ENCODE measurements around the gene MAPKBP1.

GRCh38 chr15:41852736-41853590 lies 78.7 kb downstream of the MAPKBP1 start:
- TF ChIP-seq, protein P1, sequence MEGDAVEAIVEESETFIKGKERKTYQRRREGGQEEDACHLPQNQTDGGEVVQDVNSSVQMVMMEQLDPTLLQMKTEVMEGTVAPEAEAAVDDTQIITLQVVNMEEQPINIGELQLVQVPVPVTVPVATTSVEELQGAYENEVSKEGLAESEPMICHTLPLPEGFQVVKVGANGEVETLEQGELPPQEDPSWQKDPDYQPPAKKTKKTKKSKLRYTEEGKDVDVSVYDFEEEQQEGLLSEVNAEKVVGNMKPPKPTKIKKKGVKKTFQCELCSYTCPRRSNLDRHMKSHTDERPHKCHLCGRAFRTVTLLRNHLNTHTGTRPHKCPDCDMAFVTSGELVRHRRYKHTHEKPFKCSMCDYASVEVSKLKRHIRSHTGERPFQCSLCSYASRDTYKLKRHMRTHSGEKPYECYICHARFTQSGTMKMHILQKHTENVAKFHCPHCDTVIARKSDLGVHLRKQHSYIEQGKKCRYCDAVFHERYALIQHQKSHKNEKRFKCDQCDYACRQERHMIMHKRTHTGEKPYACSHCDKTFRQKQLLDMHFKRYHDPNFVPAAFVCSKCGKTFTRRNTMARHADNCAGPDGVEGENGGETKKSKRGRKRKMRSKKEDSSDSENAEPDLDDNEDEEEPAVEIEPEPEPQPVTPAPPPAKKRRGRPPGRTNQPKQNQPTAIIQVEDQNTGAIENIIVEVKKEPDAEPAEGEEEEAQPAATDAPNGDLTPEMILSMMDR (IDR thresholded peaks at IDR 0.05), result no peak
- TF ChIP-seq POLR2A (IDR thresholded peaks at IDR 0.05), result no peak

Measured in heart left ventricle (tissue), 13 donors.